Prostate gland (tissue), 2 donors: ENCODE results near the gene ATP13A2. TPM values are rescaled to one million over a fixed set of nuclear protein-coding genes. Genes with fewer than 3 reads are reported as not detected.

Source experiments
- DNase-seq: peaks from one replicate; pipeline ENCODE4 v3.0.0-alpha.2; 2019; ENCODE audit warnings: low spot score
- H3K27ac ChIP-seq, 2 donors: fragments of 200-600 bp; sonication (generic); 2 replicates each; pipeline ENCODE4 v1.5.1; 2017 to 2019
- H3K27me3 ChIP-seq: fragments of 200-600 bp; sonication (generic); replicated peaks from 2 replicates; pipeline ENCODE4 v1.5.1; 2019; ENCODE audit not compliant: insufficient read depth
- H3K36me3 ChIP-seq, 2 donors: fragments of 200-600 bp; sonication (generic); 1 replicate in 1 of 2; 2 replicates in 1 of 2; pipeline versions ENCODE4 v1.5.1 to v1.8.1; 2017 to 2019
- H3K4me1 ChIP-seq: fragments of 200-600 bp; sonication (generic); replicated peaks from 2 replicates; pipeline ENCODE4 v1.5.1; 2019
- H3K4me3 ChIP-seq, 2 donors: fragments of 200-600 bp; sonication (generic); 2 replicates each; pipeline ENCODE4 v1.5.1; 2017 to 2019
- H3K9me3 ChIP-seq: fragments of 200-600 bp; sonication (generic); 2 replicates; pipeline ENCODE4 v1.5.1; 2017
- CTCF ChIP-seq, 4 experiments: fragments of 200-600 bp in 2 of 4; fragments of 450-650 bp in 2 of 4; sonication (generic) in 2 of 4; IDR thresholded peaks; 1 replicate in 3 of 4; 2 replicates in 1 of 4; pipeline ENCODE4 v1.5.1; 2016 to 2019; ENCODE audit warnings: antibody characterized with exemption in 4 of 4, mild to moderate bottlenecking in 2 of 4, moderate library complexity in 2 of 4
- POLR2A ChIP-seq: fragments of 450-650 bp; IDR thresholded peaks from one replicate; pipeline ENCODE4 v1.6.1; 2016; ENCODE audit warnings: antibody characterized with exemption, mild to moderate bottlenecking
- POLR2AphosphoS5 ChIP-seq: sonication (generic); formaldehyde crosslinking; IDR thresholded peaks from one replicate; pipeline ENCODE4 v1.6.1; 2017; ENCODE audit warnings: antibody characterized with exemption
- WGBS: methylation state at CpG from one replicate; pipeline ENCODE4 v1.1.5; 2018; 5-methylcytosine and 5-hydroxymethylcytosine counted together
- intact Hi-C: fragments of 100-400 bp; cut with DNase I; formaldehyde crosslinking; loops from one replicate; pipeline ENCODE4 v1.14.2; 2022
- total RNA-seq, 2 donors: library from RNA; depleted of rRNA; stranded (reverse); fragments of >200 nt; gene quantifications; one replicate each; pipeline ENCODE4 v1.1.0, GENCODE V29; 2016

ATP13A2 gene
- total RNA-seq, 2 donors from 2014 or later, result 45.4 to 47.9 TPM

- no peaks in the 10 kb centered on the region for H3K9me3 ChIP-seq
- WGBS, result 99% methylated on average over 3 of the region's 3 CpGs
- no peak overlapping the region for H3K4me3 ChIP-seq
- no peaks in the 10 kb centered on the region for H3K27me3 ChIP-seq
- H3K36me3 ChIP-seq, result peaks cover 0 to 4% of the 10 kb centered on the region in 2 donors
- intact Hi-C loops, result no loop called here
- TF ChIP-seq POLR2A (no peak), CTCF (IDR thresholded peaks at IDR 0.05) (no peak), POLR2AphosphoS5 (no peak)
- peaks cover 4% of the 10 kb centered on the region for H3K4me1 ChIP-seq
- H3K27ac ChIP-seq, result no peak overlapping the region
- no peak for DNase-seq
Observed at GRCh38 chr1:17032741-17033140, 21.0 kb upstream of the ATP13A2 start.

GRCh38 chr1:17031436-17031835 lies 19.7 kb upstream of the ATP13A2 start:
- Histone ChIP-seq H3K4me1 (peaks cover 11% of the 10 kb centered on the region), H3K27ac (no peak overlapping the region), H3K4me3 (no peak overlapping the region), H3K36me3 (peaks cover 0 to 4% of the 10 kb centered on the region in 2 donors), H3K9me3 (no peaks in the 10 kb centered on the region), H3K27me3 (no peaks in the 10 kb centered on the region)
- intact Hi-C loops, result no loop called here
- no peak for TF ChIP-seq POLR2A
- TF ChIP-seq POLR2AphosphoS5, result no peak
- TF ChIP-seq CTCF (IDR thresholded peaks at IDR 0.05), result no peak
- DNase-seq, result no peak
- 90% methylated on average over 4 of the region's 4 CpGs for WGBS

- Histone ChIP-seq H3K9me3 (no peaks in the 10 kb centered on the region), H3K4me1 (peaks cover 11% of the 10 kb centered on the region), H3K27me3 (no peaks in the 10 kb centered on the region), H3K4me3 (no peak overlapping the region), H3K27ac (no peak overlapping the region), H3K36me3 (peaks cover 0 to 4% of the 10 kb centered on the region in 2 donors)
- no peak for DNase-seq
- intact Hi-C loops, result no loop called here
- TF ChIP-seq POLR2AphosphoS5 (no peak), POLR2A (no peak), CTCF (IDR thresholded peaks at IDR 0.05) (no peak)
- WGBS, result 78% methylated on average over 4 of the region's 4 CpGs
Observed at GRCh38 chr1:17030206-17030605, 18.5 kb upstream of the ATP13A2 start.

- Histone ChIP-seq H3K27me3 (no peaks in the 10 kb centered on the region), H3K4me1 (peaks cover 11% of the 10 kb centered on the region), H3K4me3 (no peak overlapping the region), H3K9me3 (no peaks in the 10 kb centered on the region), H3K36me3 (peaks cover 2 to 4% of the 10 kb centered on the region in 2 donors), H3K27ac (peak overlapping the region in 1 of 2 donors; percentile 19)
- intact Hi-C loops, result no loop called here
- DNase-seq, result no peak
- TF ChIP-seq POLR2AphosphoS5 (no peak), POLR2A (no peak)
- 66% methylated on average over 5 of the region's 5 CpGs for WGBS
Observed at GRCh38 chr1:17028662-17029188, 17.0 kb upstream of the ATP13A2 start.

- Histone ChIP-seq H3K9me3 (no peaks in the 10 kb centered on the region), H3K4me1 (peaks cover 11% of the 10 kb centered on the region), H3K4me3 (no peak overlapping the region), H3K27ac (peak overlapping the region in 1 of 2 donors; percentile 19), H3K36me3 (peaks cover 4 to 6% of the 10 kb centered on the region in 2 donors), H3K27me3 (no peaks in the 10 kb centered on the region)
- intact Hi-C loops, result no loop called here
- TF ChIP-seq POLR2AphosphoS5 (peak; percentile 14), CTCF (IDR thresholded peaks at IDR 0.05) (no peak), POLR2A (no peak)
- WGBS, result 44% methylated on average over 2 of the region's 2 CpGs
- peak; percentile 51 for DNase-seq
Observed at GRCh38 chr1:17027900-17028299, 16.2 kb upstream of the ATP13A2 start.
